Measurements from ENCODE around the gene NXPH1.

The NXPH1 gene

GRCh38 chr7:8625612-8626011 lies 192.2 kb downstream of the NXPH1 start:
- H3K4me3 ChIP-seq (ENCODE audit: low read depth, low read length) = no peak overlapping the region
- no peaks in the 10 kb centered on the region for H3K27me3 ChIP-seq (ENCODE audit: control insufficient read depth, insufficient read depth, low read length)
- no peak overlapping the region for H3K9ac ChIP-seq
- no peak overlapping the region for H2AFZ ChIP-seq
- H3K27ac ChIP-seq = no peak overlapping the region
- no peaks in the 10 kb centered on the region for H3K36me3 ChIP-seq (ENCODE audit: control insufficient read depth, insufficient read depth, low read length)
- no peak for TF ChIP-seq CTCF (IDR thresholded peaks at IDR 0.05)
- no peaks in the 10 kb centered on the region for H3K79me2 ChIP-seq
- H3K9me3 ChIP-seq (ENCODE audit: control insufficient read depth, low read length) = no peaks in the 10 kb centered on the region
- H3K4me2 ChIP-seq (ENCODE audit: low read length) = no peak overlapping the region
- H3K4me1 ChIP-seq = no peaks in the 10 kb centered on the region

GRCh38 chr7:8627325-8627724 lies 193.9 kb downstream of the NXPH1 start:
- Histone ChIP-seq H3K4me3 (ENCODE audit: low read depth, low read length) (no peak overlapping the region), H3K4me1 (no peaks in the 10 kb centered on the region), H3K36me3 (ENCODE audit: control insufficient read depth, insufficient read depth, low read length) (no peaks in the 10 kb centered on the region), H2AFZ (no peak overlapping the region), H3K9ac (no peak overlapping the region), H3K27me3 (ENCODE audit: control insufficient read depth, insufficient read depth, low read length) (no peaks in the 10 kb centered on the region), H3K9me3 (ENCODE audit: control insufficient read depth, low read length) (no peaks in the 10 kb centered on the region), H3K4me2 (ENCODE audit: low read length) (no peak overlapping the region), H3K79me2 (no peaks in the 10 kb centered on the region), H3K27ac (no peak overlapping the region)
- no peak for TF ChIP-seq CTCF (IDR thresholded peaks at IDR 0.05)

- Histone ChIP-seq H3K36me3 (ENCODE audit: control insufficient read depth, insufficient read depth, low read length) (no peaks in the 10 kb centered on the region), H3K4me3 (ENCODE audit: low read depth, low read length) (no peak overlapping the region), H3K4me2 (ENCODE audit: low read length) (no peak overlapping the region), H3K9me3 (ENCODE audit: control insufficient read depth, low read length) (no peaks in the 10 kb centered on the region), H2AFZ (no peak overlapping the region), H3K9ac (no peak overlapping the region), H3K4me1 (no peaks in the 10 kb centered on the region), H3K27ac (no peak overlapping the region), H3K27me3 (ENCODE audit: control insufficient read depth, insufficient read depth, low read length) (no peaks in the 10 kb centered on the region), H3K79me2 (no peaks in the 10 kb centered on the region)
- no peak for TF ChIP-seq CTCF (IDR thresholded peaks at IDR 0.05)
These were observed 195.2 kb downstream of the NXPH1 start for GRCh38 chr7:8628656-8629055.

DNA sequence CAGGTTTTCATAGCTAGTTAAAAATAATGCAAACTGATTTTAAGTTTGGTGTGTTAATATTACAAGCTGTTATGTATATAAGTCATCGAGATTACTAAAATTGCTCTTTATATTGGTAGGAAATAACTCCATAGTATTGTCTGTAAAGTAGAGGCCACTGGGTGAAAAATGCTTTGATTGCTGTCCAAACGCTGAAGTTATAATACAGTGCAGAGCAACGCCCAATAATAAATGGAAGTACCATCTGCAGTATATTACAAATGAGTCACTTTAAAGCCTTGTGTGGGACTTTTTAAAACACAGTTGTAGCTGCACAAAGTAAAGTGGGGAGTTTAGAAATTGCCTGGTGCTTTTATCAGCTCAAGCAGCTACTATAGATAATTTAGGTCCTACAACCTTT lies 196.1 kb downstream of the NXPH1 start:
- Histone ChIP-seq H2AFZ (no peak overlapping the region), H3K4me3 (ENCODE audit: low read depth, low read length) (no peak overlapping the region), H3K9me3 (ENCODE audit: control insufficient read depth, low read length) (no peaks in the 10 kb centered on the region), H3K4me1 (no peaks in the 10 kb centered on the region), H3K27ac (no peak overlapping the region), H3K9ac (no peak overlapping the region), H3K4me2 (ENCODE audit: low read length) (no peak overlapping the region), H3K79me2 (no peaks in the 10 kb centered on the region), H3K27me3 (ENCODE audit: control insufficient read depth, insufficient read depth, low read length) (no peaks in the 10 kb centered on the region), H3K36me3 (ENCODE audit: control insufficient read depth, insufficient read depth, low read length) (no peaks in the 10 kb centered on the region)
- TF ChIP-seq CTCF (IDR thresholded peaks at IDR 0.05) = no peak

- H3K4me1 ChIP-seq = no peaks in the 10 kb centered on the region
- no peaks in the 10 kb centered on the region for H3K9me3 ChIP-seq (ENCODE audit: control insufficient read depth, low read length)
- no peaks in the 10 kb centered on the region for H3K27me3 ChIP-seq (ENCODE audit: control insufficient read depth, insufficient read depth, low read length)
- no peaks in the 10 kb centered on the region for H3K36me3 ChIP-seq (ENCODE audit: control insufficient read depth, insufficient read depth, low read length)
- no peak for TF ChIP-seq CTCF (IDR thresholded peaks at IDR 0.05)
- no peak overlapping the region for H2AFZ ChIP-seq
- no peak overlapping the region for H3K27ac ChIP-seq
- no peak overlapping the region for H3K4me3 ChIP-seq (ENCODE audit: low read depth, low read length)
- H3K79me2 ChIP-seq = no peaks in the 10 kb centered on the region
- no peak overlapping the region for H3K9ac ChIP-seq
- no peak overlapping the region for H3K4me2 ChIP-seq (ENCODE audit: low read length)
These were observed 203.9 kb downstream of the NXPH1 start for GRCh38 chr7:8637322-8637721.

All from parathyroid adenoma (tissue), 2 donors.